Measurements from ENCODE around the gene POU2F1. TPM values are rescaled to one million over a fixed set of nuclear protein-coding genes. Genes with fewer than 3 reads are reported as not detected.
A peak's percentile ranks its signal among the peaks of the same experiment; 100 is the strongest.

Gene POU2F1
- total RNA-seq, 2 experiments from 2014 or later, result 17.4 to 20.4 TPM

- Mint-ChIP-seq H3K36me3 (ENCODE audit: low read depth) (peaks cover 43% of the 10 kb centered on the region), H3K4me3 (peak overlapping the region; percentile 75), H3K9me3 (no peaks in the 10 kb centered on the region), H3K27me3 (no peaks in the 10 kb centered on the region), H3K27ac (peak overlapping the region; percentile 75), H3K4me1 (peaks cover 66% of the 10 kb centered on the region)
- POLR2A ChIA-PET, result interaction anchor here (0.6 to 7.9 kb wide), 24 partner anchors 8 to 483 kb away, joined by 3 to 143 read pairs (median 6); partner anchors contain the start of genes CD247, CREG1 and POU2F1
- peak; percentile 85 for DNase-seq
- CTCF ChIA-PET, result interaction anchor here (0.5 to 5.4 kb wide), 18 partner anchors 8 to 102 kb away, joined by 3 to 36 read pairs (median 6); partner anchors contain the start of genes CD247 and CREG1
Observed at GRCh38 chr1:167454894-167455785, 234.5 kb downstream of the POU2F1 start.

DNA sequence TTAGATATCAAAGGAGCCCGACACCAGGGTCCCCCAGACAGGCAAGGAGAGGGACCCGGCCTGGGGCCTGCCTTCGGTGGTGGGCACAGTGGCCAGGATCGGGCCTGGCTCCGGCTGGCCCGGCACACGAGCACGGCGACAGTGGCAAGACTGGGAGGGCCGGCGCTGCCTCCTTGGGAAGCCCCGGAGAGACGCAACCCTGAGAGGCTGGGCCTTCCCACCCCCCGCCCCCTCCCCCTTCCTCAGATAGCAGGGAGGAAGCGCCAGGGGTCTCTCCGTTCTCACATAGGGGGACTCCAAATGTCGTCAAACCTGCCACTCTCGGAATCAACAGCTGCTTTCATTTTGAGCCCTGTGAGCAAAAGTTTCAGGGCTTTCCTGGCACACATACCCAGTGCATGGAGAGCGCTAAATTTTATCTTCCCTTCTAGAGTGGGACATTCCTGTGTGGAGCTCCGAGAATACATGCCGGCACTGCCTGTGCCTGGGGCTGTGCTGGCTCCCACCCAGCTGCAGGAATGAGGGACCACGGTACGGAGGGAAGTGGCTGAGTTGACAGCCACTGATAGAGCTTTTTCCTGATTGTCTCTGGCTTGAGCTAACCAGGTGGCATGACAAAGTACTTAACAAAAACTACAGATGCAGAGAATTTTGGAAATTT is 235.2 kb downstream of the POU2F1 start:
- H3K36me3 Mint-ChIP-seq (ENCODE audit: low read depth), result peaks cover 48% of the 10 kb centered on the region
- H3K27me3 Mint-ChIP-seq, result no peaks in the 10 kb centered on the region
- peaks cover 58% of the 10 kb centered on the region for H3K4me1 Mint-ChIP-seq
- no peaks in the 10 kb centered on the region for H3K9me3 Mint-ChIP-seq
- peak overlapping the region; percentile 62 for H3K27ac Mint-ChIP-seq
- no peak for DNase-seq
- ChIA-PET POLR2A (interaction anchor here (0.6 to 7.9 kb wide), 22 partner anchors 9 to 617 kb away, joined by 3 to 143 read pairs (median 8); partner anchors contain the start of genes CD247, POGK and POU2F1), CTCF (interaction anchor here (0.7 to 5.4 kb wide), 15 partner anchors 9 to 98 kb away, joined by 3 to 36 read pairs (median 6); partner anchors contain the start of genes CD247 and CREG1)
- H3K4me3 Mint-ChIP-seq, result peak overlapping the region; percentile 75

GRCh38 chr1:167456524-167456923 is 235.8 kb downstream of the POU2F1 start:
- ChIA-PET POLR2A (interaction anchor here (0.6 to 7.9 kb wide), 18 partner anchors 9 to 617 kb away, joined by 3 to 143 read pairs (median 9); partner anchors contain the start of genes CD247, POGK and POU2F1), CTCF (interaction anchor here (0.9 to 5.4 kb wide), 11 partner anchors 8 to 84 kb away, joined by 3 to 36 read pairs (median 9); partner anchors contain the start of gene CD247)
- Mint-ChIP-seq H3K36me3 (ENCODE audit: low read depth) (peaks cover 47% of the 10 kb centered on the region), H3K4me1 (peaks cover 53% of the 10 kb centered on the region), H3K27me3 (no peaks in the 10 kb centered on the region), H3K27ac (peak overlapping the region; percentile 62), H3K9me3 (no peaks in the 10 kb centered on the region), H3K4me3 (peak overlapping the region; percentile 75)
- DNase-seq, result no peak

- peak overlapping the region; percentile 75 for H3K4me3 Mint-ChIP-seq
- POLR2A ChIA-PET, result interaction anchor here (0.8 to 7.9 kb wide), 10 partner anchors 9 to 72 kb away, joined by 3 to 143 read pairs (median 16); partner anchors contain the start of gene CD247
- peaks cover 50% of the 10 kb centered on the region for H3K36me3 Mint-ChIP-seq (ENCODE audit: low read depth)
- CTCF ChIA-PET, result interaction anchor here (1.0 to 5.4 kb wide), 7 partner anchors 8 to 84 kb away, joined by 3 to 36 read pairs (median 9); no protein-coding TSS in a partner anchor
- no peak for DNase-seq
- no peaks in the 10 kb centered on the region for H3K9me3 Mint-ChIP-seq
- peaks cover 49% of the 10 kb centered on the region for H3K4me1 Mint-ChIP-seq
- no peaks in the 10 kb centered on the region for H3K27me3 Mint-ChIP-seq
- peak overlapping the region; percentile 62 for H3K27ac Mint-ChIP-seq
Observed at GRCh38 chr1:167456926-167457325, 236.2 kb downstream of the POU2F1 start.

DNA sequence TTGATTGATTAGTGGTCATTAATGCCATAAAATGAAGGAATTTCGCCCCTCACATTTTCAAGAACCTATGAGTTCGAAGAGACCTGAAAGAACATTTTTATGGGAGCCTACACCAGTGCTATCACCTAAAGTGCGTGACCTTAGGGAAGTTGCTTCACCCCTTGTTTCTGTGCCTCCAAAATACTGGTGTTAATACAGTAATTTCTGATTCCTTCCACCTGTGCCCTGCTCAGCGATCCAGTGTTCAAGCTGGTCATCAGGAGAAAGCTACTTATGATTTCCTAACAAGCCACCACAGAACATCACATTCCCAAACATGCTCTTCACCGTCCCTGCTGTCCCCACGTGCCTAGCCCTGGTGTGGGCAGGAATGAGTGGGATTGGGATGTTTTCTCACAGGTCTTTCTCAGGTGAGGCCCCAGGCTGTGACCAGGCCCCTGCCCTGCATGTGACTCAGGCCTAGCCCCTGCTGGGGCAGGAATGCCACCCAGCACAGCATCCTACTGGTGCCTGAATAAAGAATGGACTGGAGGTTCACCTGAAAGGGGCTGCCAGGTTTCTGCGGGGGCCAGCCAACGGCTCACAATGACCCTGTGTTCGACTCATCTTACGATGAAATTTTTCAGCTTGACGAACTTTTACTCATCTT is 237.4 kb downstream of the POU2F1 start:
- ChIA-PET CTCF (interaction anchor here (3.0 to 5.4 kb wide), 2 partner anchors 11 to 76 kb away, joined by 12 to 36 read pairs; no protein-coding TSS in a partner anchor), POLR2A (interaction anchor here (0.8 to 6.5 kb wide), 6 partner anchors 11 to 60 kb away, joined by 3 to 50 read pairs (median 26); partner anchors contain the start of gene CD247)
- DNase-seq, result no peak
- Mint-ChIP-seq H3K27me3 (no peaks in the 10 kb centered on the region), H3K4me3 (no peak overlapping the region), H3K4me1 (peaks cover 44% of the 10 kb centered on the region), H3K27ac (no peak overlapping the region), H3K9me3 (no peaks in the 10 kb centered on the region), H3K36me3 (ENCODE audit: low read depth) (peaks cover 48% of the 10 kb centered on the region)

GRCh38 chr1:167460836-167461235 is 240.2 kb downstream of the POU2F1 start:
- ChIA-PET POLR2A (interaction anchor here (1.2 kb wide), 1 partner anchor 58 kb away, joined by 4 read pairs; the partner anchor contains the start of gene CD247), CTCF (no interaction called here)
- Mint-ChIP-seq H3K4me3 (no peak overlapping the region), H3K36me3 (ENCODE audit: low read depth) (peaks cover 59% of the 10 kb centered on the region), H3K4me1 (peaks cover 44% of the 10 kb centered on the region), H3K27me3 (no peaks in the 10 kb centered on the region), H3K9me3 (no peaks in the 10 kb centered on the region), H3K27ac (no peak overlapping the region)
- no peak for DNase-seq

DNA sequence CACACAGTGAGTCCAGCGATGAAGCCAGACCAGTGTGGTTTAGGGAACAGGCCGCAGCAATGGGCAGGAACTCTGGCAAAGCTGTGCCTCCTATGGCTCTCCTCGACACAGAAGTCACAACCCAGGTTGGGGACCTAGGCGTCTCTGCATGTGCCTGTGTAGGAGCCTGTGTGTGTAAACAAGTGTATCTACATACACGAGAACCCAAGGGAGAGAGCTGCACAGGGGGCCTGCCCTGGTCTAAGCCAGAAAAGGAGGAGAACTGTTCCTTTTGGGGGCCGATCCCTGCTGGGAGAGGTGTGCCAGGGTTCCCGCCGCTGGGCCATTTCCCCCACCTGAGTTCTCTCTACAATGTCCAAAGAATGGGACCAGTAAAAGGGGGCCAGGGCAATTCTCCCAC is 241.7 kb downstream of the POU2F1 start:
- Mint-ChIP-seq H3K4me3 (no peak overlapping the region), H3K4me1 (peaks cover 32% of the 10 kb centered on the region), H3K9me3 (no peaks in the 10 kb centered on the region), H3K36me3 (ENCODE audit: low read depth) (peaks cover 54% of the 10 kb centered on the region), H3K27ac (no peak overlapping the region), H3K27me3 (no peaks in the 10 kb centered on the region)
- ChIA-PET CTCF (no interaction called here), POLR2A (interaction anchor here (1.4 kb wide), 1 partner anchor 10 kb away, joined by 6 read pairs; no protein-coding TSS in a partner anchor)
- no peak for DNase-seq

DNA sequence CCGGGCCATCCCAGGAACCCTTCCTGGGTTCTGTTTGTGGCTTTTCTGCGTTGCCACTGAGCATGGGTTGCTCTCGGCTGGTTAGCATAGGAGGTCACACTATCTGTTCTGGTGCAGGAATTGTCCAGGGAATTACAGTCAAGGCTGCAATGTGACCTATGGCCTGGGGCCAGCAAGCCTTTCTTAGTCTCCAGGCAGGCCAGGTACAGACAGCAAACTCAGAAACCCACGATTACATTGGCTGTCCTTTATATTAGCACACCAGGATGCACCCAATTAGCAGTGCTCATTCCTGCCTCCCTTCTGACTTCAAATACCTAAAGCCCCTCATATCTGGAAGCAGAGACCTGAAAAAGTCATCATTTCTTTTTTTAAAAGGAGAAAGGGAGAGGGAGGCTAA is 242.4 kb downstream of the POU2F1 start:
- peaks cover 28% of the 10 kb centered on the region for H3K4me1 Mint-ChIP-seq
- ChIA-PET POLR2A (no interaction called here), CTCF (no interaction called here)
- no peak overlapping the region for H3K4me3 Mint-ChIP-seq
- no peaks in the 10 kb centered on the region for H3K9me3 Mint-ChIP-seq
- no peak overlapping the region for H3K27ac Mint-ChIP-seq
- DNase-seq, result no peak
- peaks cover 50% of the 10 kb centered on the region for H3K36me3 Mint-ChIP-seq (ENCODE audit: low read depth)
- H3K27me3 Mint-ChIP-seq, result no peaks in the 10 kb centered on the region

GRCh38 chr1:167463875-167464575 is 243.3 kb downstream of the POU2F1 start:
- H3K27ac Mint-ChIP-seq, result no peak overlapping the region
- peaks cover 32% of the 10 kb centered on the region for H3K4me1 Mint-ChIP-seq
- no peaks in the 10 kb centered on the region for H3K9me3 Mint-ChIP-seq
- H3K27me3 Mint-ChIP-seq, result no peaks in the 10 kb centered on the region
- H3K4me3 Mint-ChIP-seq, result no peak overlapping the region
- no peak for DNase-seq
- ChIA-PET POLR2A (interaction anchor here (1.0 to 3.7 kb wide), 5 partner anchors 9 to 36 kb away, joined by 5 to 26 read pairs (median 6); no protein-coding TSS in a partner anchor), CTCF (interaction anchor here (1.4 kb wide), 1 partner anchor 8 kb away, joined by 9 read pairs; no protein-coding TSS in a partner anchor)
- H3K36me3 Mint-ChIP-seq (ENCODE audit: low read depth), result peaks cover 47% of the 10 kb centered on the region

DNA sequence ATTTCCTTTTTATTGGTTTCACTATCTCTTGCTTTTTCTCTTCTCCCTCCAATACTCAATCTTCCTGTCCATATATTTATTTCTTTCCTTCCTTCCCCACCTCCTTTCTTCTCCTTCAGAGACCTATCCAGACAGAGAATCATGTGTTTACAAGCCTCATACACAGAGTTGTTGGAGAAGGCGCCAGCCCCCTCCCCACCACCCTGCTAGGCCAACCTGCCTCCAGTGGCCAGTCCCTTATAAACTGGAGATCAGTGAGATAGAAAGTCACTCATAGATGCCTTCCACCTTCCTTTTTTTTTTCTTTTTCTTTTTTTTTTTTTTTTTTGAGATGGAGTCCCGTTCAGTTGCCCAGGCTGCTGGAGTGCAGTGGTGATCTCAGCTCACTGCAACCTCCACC is 244.3 kb downstream of the POU2F1 start:
- peaks cover 48% of the 10 kb centered on the region for H3K36me3 Mint-ChIP-seq (ENCODE audit: low read depth)
- H3K4me1 Mint-ChIP-seq, result peaks cover 40% of the 10 kb centered on the region
- ChIA-PET CTCF (interaction anchor here (1.3 to 1.4 kb wide), 2 partner anchors 9 to 14 kb away, joined by 3 to 9 read pairs; no protein-coding TSS in a partner anchor), POLR2A (interaction anchor here (1.0 to 3.7 kb wide), 6 partner anchors 8 to 35 kb away, joined by 3 to 26 read pairs (median 6); no protein-coding TSS in a partner anchor)
- H3K27me3 Mint-ChIP-seq, result no peaks in the 10 kb centered on the region
- H3K9me3 Mint-ChIP-seq, result no peaks in the 10 kb centered on the region
- no peak overlapping the region for H3K4me3 Mint-ChIP-seq
- H3K27ac Mint-ChIP-seq, result peak overlapping the region; percentile 1
- no peak for DNase-seq

GRCh38 chr1:167465743-167466142 is 245.1 kb downstream of the POU2F1 start:
- H3K36me3 Mint-ChIP-seq (ENCODE audit: low read depth), result peaks cover 43% of the 10 kb centered on the region
- no peak for DNase-seq
- H3K27me3 Mint-ChIP-seq, result no peaks in the 10 kb centered on the region
- no peak overlapping the region for H3K4me3 Mint-ChIP-seq
- ChIA-PET POLR2A (interaction anchor here (0.9 to 3.7 kb wide), 6 partner anchors 10 to 51 kb away, joined by 3 to 26 read pairs (median 4); no protein-coding TSS in a partner anchor), CTCF (interaction anchor here (0.9 to 1.5 kb wide), 4 partner anchors 10 to 76 kb away, joined by 3 to 9 read pairs (median 3); no protein-coding TSS in a partner anchor)
- no peaks in the 10 kb centered on the region for H3K9me3 Mint-ChIP-seq
- peaks cover 42% of the 10 kb centered on the region for H3K4me1 Mint-ChIP-seq
- no peak overlapping the region for H3K27ac Mint-ChIP-seq

Measured in activated CD4-positive, alpha-beta memory T cell treated with anti-CD3 and anti-CD28 coated beads, Interleukin-2, amount 10 ng/mL, durations not matched to agents 7 days and 5 days (primary cell).